Adipose tissue (tissue), 3 donors: Measurements from ENCODE around the gene ATP5IF1. TPM values are rescaled to one million over a fixed set of nuclear protein-coding genes. Genes with fewer than 3 reads are reported as not detected.

Experiments used
- H3K27ac ChIP-seq: one replicate; pipeline ENCODE4 v1.5.1; 2013; ENCODE audit warnings: low read depth, low read length
- WGBS, 3 donors: extraction: QIAGEN DNeasy Blood & Tissue Kit; methylation state at CpG; one replicate each; pipeline ENCODE4 v1.1.7; 2013; 5-methylcytosine and 5-hydroxymethylcytosine counted together
- polyA plus RNA-seq, 3 donors: library from polyadenylated mRNA; stranded (reverse); fragments of 200-250 nt; gene quantifications; one replicate each; pipeline ENCODE4 v1.2.3, GENCODE V29; 2013
- donor health status: healthy with polysubstance abuse.
- donor health status: Bipolar disorder and iron deficiency.
- donor health status: healthy.

ATP5IF1 gene
- 100 to 1,000 TPM; 114 to 260 (median 146) TPM for polyA plus RNA-seq

- WGBS, 3 donors: 0 to 1% (median 0%) methylated on average over 60 of the region's 60 CpGs
- H3K27ac ChIP-seq: no peak within 1 kb of the TSS
These were observed at the start of gene ATP5IF1 for GRCh38 chr1:28235755-28236655. ATP5IF1 (plus strand) TSS chr1:28236124; CDS start chr1:28236184, 60 bp downstream.

- H3K27ac ChIP-seq: no peak overlapping the region
- WGBS, 3 donors: 52 to 62% (median 55%) methylated on average over 3 of the region's 3 CpGs
These were observed 45.5 kb upstream of the ATP5IF1 start for GRCh38 chr1:28190337-28190979.

- no peak overlapping the region for H3K27ac ChIP-seq
- WGBS, 3 donors: 59 to 71% (median 66%) methylated on average over 12 of the region's 12 CpGs
These were observed 44.8 kb upstream of the ATP5IF1 start for GRCh38 chr1:28190996-28191645.

- no peak overlapping the region for H3K27ac ChIP-seq
- 62 to 70% (median 65%) methylated on average over 6 to 8 of the region's 8 CpGs for WGBS, 3 donors
These were observed 42.2 kb upstream of the ATP5IF1 start for GRCh38 chr1:28193701-28194161.

GRCh38 chr1:28194326-28195035 lies 41.4 kb upstream of the ATP5IF1 start:
- no peak overlapping the region for H3K27ac ChIP-seq
- WGBS, 3 donors: 84 to 87% (median 87%) methylated on average over 8 of the region's 8 CpGs

- no peak overlapping the region for H3K27ac ChIP-seq
- WGBS, 3 donors: 85 to 100% (median 94%) methylated on average over 1 of the region's 1 CpG
These were observed 40.1 kb upstream of the ATP5IF1 start for GRCh38 chr1:28195780-28196179.

GRCh38 chr1:28196330-28196729 lies 39.6 kb upstream of the ATP5IF1 start:
- H3K27ac ChIP-seq: no peak overlapping the region

GRCh38 chr1:28197682-28198415 lies 38.1 kb upstream of the ATP5IF1 start:
- WGBS, 3 donors: 90 to 97% (median 93%) methylated on average over 12 of the region's 12 CpGs
- H3K27ac ChIP-seq: no peak overlapping the region

More at GRCh38 chr1:28196330-28196729, 39.6 kb upstream of the ATP5IF1 start:
- 71 to 84% (median 73%) methylated on average over 3 of the region's 3 CpGs for WGBS, 3 donors

- H3K27ac ChIP-seq: no peak overlapping the region
- WGBS, 3 donors: 63 to 83% (median 63%) methylated on average over 8 of the region's 8 CpGs
These were observed 36.3 kb upstream of the ATP5IF1 start for GRCh38 chr1:28199328-28200233.

- H3K27ac ChIP-seq: no peak overlapping the region
- 95 to 97% (median 96%) methylated on average over 6 of the region's 6 CpGs for WGBS, 3 donors
These were observed 35.6 kb upstream of the ATP5IF1 start for GRCh38 chr1:28200234-28200873.

- H3K27ac ChIP-seq: no peak overlapping the region
- 58 to 90% (median 69%) methylated on average over 4 of the region's 4 CpGs for WGBS, 3 donors
These were observed 30.7 kb upstream of the ATP5IF1 start for GRCh38 chr1:28205243-28205642.

GRCh38 chr1:28208818-28209441 lies 27.0 kb upstream of the ATP5IF1 start:
- no peak overlapping the region for H3K27ac ChIP-seq
- 35 to 44% (median 43%) methylated on average over 4 of the region's 4 CpGs for WGBS, 3 donors

GRCh38 chr1:28209700-28210099 lies 26.2 kb upstream of the ATP5IF1 start:
- no peak overlapping the region for H3K27ac ChIP-seq
- 63 to 77% (median 64%) methylated on average over 1 of the region's 1 CpG for WGBS, 3 donors

GRCh38 chr1:28213315-28213714 lies 22.6 kb upstream of the ATP5IF1 start:
- no peak overlapping the region for H3K27ac ChIP-seq
- WGBS, 3 donors: 36 to 89% (median 65%) methylated on average over 2 of the region's 2 CpGs

- H3K27ac ChIP-seq: no peak overlapping the region
These were observed 6.8 kb upstream of the ATP5IF1 start for GRCh38 chr1:28229089-28229488.

- no peak overlapping the region for H3K27ac ChIP-seq
- WGBS, 3 donors: 78 to 82% (median 80%) methylated on average over 2 of the region's 2 CpGs
These were observed 5.9 kb upstream of the ATP5IF1 start for GRCh38 chr1:28229996-28230395.
